Measurements from ENCODE around the gene ZNF821. TPM values are rescaled to one million over a fixed set of nuclear protein-coding genes. Genes with fewer than 3 reads are reported as not detected.

Gene ZNF821
- total and polyA plus RNA-seq, 2 experiments from 2014 or later: 13.5 to 24.4 TPM

DNA sequence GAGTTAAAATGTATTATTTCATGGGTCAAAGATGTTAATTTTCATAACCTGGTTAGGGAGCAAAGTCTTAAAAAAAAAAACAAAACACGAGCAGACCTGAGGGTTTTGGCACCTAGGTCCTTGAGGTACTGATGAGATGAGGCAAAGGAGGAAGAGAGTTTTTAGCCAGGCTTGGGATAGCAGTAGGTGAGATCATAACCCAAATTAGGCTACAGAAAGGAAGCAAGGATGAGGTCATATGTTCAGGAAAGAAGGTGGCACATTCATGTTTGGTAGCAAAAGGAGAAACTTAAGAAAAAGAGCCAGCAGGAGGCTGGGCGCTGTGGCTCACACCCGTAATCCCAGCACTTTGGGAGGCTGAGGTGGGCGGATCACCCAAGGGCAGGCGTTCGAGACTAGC is 35.4 kb downstream of the ZNF821 start:
- Histone ChIP-seq H3K27ac (no peak overlapping the region), H3K4me3 (no peak overlapping the region), H3K36me3 (replicated peaks; ENCODE audit: insufficient read depth, low read depth) (no peaks in the 10 kb centered on the region), H3K4me2 (no peak overlapping the region), H2AFZ (no peak overlapping the region), H3K9me2 (replicated peaks; ENCODE audit: insufficient read depth) (no peaks in the 10 kb centered on the region), H3K79me2 (peaks cover 34% of the 10 kb centered on the region), H4K20me1 (ENCODE audit: insufficient read depth, poor library complexity, severe bottlenecking) (peaks cover 3% of the 10 kb centered on the region), H3K4me1 (ENCODE audit: insufficient read depth) (peaks cover 9% of the 10 kb centered on the region), H3K9me3 (ENCODE audit: low read depth) (no peaks in the 10 kb centered on the region), H3K27me3 (no peaks in the 10 kb centered on the region)
- no peak for DNase-seq (ENCODE audit: low spot score)
- WGBS (ENCODE audit: low lambda C conversion rate, missing lambda C conversion rate): 81% methylated on average over 6 of the region's 6 CpGs
- TF ChIP-seq, protein P1, sequence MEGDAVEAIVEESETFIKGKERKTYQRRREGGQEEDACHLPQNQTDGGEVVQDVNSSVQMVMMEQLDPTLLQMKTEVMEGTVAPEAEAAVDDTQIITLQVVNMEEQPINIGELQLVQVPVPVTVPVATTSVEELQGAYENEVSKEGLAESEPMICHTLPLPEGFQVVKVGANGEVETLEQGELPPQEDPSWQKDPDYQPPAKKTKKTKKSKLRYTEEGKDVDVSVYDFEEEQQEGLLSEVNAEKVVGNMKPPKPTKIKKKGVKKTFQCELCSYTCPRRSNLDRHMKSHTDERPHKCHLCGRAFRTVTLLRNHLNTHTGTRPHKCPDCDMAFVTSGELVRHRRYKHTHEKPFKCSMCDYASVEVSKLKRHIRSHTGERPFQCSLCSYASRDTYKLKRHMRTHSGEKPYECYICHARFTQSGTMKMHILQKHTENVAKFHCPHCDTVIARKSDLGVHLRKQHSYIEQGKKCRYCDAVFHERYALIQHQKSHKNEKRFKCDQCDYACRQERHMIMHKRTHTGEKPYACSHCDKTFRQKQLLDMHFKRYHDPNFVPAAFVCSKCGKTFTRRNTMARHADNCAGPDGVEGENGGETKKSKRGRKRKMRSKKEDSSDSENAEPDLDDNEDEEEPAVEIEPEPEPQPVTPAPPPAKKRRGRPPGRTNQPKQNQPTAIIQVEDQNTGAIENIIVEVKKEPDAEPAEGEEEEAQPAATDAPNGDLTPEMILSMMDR (IDR thresholded peaks at IDR 0.05; ENCODE audit: poor library complexity): no peak
- no peak for TF ChIP-seq EZH2phosphoT487 (IDR thresholded peaks at IDR 0.05; ENCODE audit: low read depth, severe bottlenecking, unreplicated experiment)
- no peak for TF ChIP-seq EZH2 (IDR thresholded peaks at IDR 0.05; ENCODE audit: borderline replicate concordance)

DNA sequence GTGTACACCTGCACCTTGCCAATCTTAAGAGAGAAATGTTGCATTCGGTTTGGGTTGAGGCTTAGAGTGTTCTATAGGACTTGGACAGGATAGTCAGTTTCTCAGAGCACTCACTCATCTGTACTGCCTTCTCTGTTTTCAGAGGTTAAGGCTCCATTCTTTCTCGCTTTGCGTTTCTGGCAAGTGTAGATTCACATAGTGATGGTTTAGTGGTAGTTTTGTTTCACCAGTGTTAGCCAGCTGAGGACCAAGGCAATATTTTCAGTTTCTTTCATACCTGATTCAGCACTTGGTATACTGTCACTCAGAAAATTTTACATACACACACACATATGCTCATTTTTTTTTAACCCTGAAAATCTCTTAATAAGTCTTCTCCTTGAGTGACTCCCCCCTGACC is 36.9 kb downstream of the ZNF821 start:
- H3K27ac ChIP-seq: no peak overlapping the region

DNA sequence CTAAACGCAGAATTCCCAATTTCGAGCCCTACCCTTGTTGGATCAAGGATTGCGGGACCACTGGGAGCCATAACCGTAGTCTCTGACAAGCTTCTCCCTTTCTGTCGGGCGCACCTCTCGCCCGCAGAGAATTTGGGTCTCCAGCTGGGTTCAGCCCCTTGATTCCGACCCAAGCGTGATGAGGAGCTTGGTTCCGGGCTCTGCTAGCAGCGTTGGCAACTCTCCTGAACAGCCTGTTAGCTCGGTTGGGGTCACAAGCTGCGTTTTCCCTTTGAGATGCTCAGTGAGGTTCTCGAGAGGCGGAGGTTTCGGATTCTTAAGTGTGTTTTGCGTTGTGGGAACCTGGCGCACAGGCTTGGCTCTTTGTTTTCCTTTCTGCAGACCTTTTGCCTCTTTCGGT is 37.6 kb downstream of the ZNF821 start:
- peak; percentile 46 for DNase-seq (ENCODE audit: low spot score)
- Histone ChIP-seq H3K36me3 (replicated peaks; ENCODE audit: insufficient read depth, low read depth) (no peaks in the 10 kb centered on the region), H3K4me1 (ENCODE audit: insufficient read depth) (peaks cover 9% of the 10 kb centered on the region), H3K4me3 (peak overlapping the region; percentile 88), H3K9me3 (ENCODE audit: low read depth) (no peaks in the 10 kb centered on the region), H3K4me2 (peak overlapping the region; percentile 88), H2AFZ (peak overlapping the region; percentile 62), H3K79me2 (peaks cover 27% of the 10 kb centered on the region), H3K27me3 (no peaks in the 10 kb centered on the region), H4K20me1 (ENCODE audit: insufficient read depth, poor library complexity, severe bottlenecking) (peaks cover 3% of the 10 kb centered on the region), H3K27ac (peak overlapping the region; percentile 74), H3K9me2 (replicated peaks; ENCODE audit: insufficient read depth) (no peaks in the 10 kb centered on the region)
- WGBS (ENCODE audit: low lambda C conversion rate, missing lambda C conversion rate): under 1% methylated on average over 20 of the region's 20 CpGs
- TF ChIP-seq, protein P1 (IDR thresholded peaks at IDR 0.05; ENCODE audit: poor library complexity): no peak
- TF ChIP-seq EZH2phosphoT487 (IDR thresholded peaks at IDR 0.05; ENCODE audit: low read depth, severe bottlenecking, unreplicated experiment) (no peak), EZH2 (IDR thresholded peaks at IDR 0.05; ENCODE audit: borderline replicate concordance) (no peak)

More for the DNA sequence above, 36.9 kb downstream of the ZNF821 start:
- Histone ChIP-seq H3K4me3 (peak overlapping the region; percentile 88), H3K4me2 (peak overlapping the region; percentile 88), H3K27me3 (no peaks in the 10 kb centered on the region), H3K9me3 (ENCODE audit: low read depth) (no peaks in the 10 kb centered on the region), H3K79me2 (peaks cover 27% of the 10 kb centered on the region), H3K9me2 (replicated peaks; ENCODE audit: insufficient read depth) (no peaks in the 10 kb centered on the region), H4K20me1 (ENCODE audit: insufficient read depth, poor library complexity, severe bottlenecking) (peaks cover 3% of the 10 kb centered on the region), H2AFZ (no peak overlapping the region), H3K36me3 (replicated peaks; ENCODE audit: insufficient read depth, low read depth) (no peaks in the 10 kb centered on the region), H3K4me1 (ENCODE audit: insufficient read depth) (peaks cover 9% of the 10 kb centered on the region)
- TF ChIP-seq, protein P1 (IDR thresholded peaks at IDR 0.05; ENCODE audit: poor library complexity): no peak
- TF ChIP-seq EZH2 (IDR thresholded peaks at IDR 0.05; ENCODE audit: borderline replicate concordance) (no peak), EZH2phosphoT487 (IDR thresholded peaks at IDR 0.05; ENCODE audit: low read depth, severe bottlenecking, unreplicated experiment) (no peak)
- no peak for DNase-seq (ENCODE audit: low spot score)
- WGBS (ENCODE audit: low lambda C conversion rate, missing lambda C conversion rate): 82% methylated on average over 3 of the region's 3 CpGs
